ENCODE measurements around the gene RPP38. TPM values are rescaled to one million over a fixed set of nuclear protein-coding genes. Genes with fewer than 3 reads are reported as not detected.

The RPP38 gene
- polyA plus RNA-seq, 3 donors = 8.1 to 13.8 (median 13.3) TPM

DNA sequence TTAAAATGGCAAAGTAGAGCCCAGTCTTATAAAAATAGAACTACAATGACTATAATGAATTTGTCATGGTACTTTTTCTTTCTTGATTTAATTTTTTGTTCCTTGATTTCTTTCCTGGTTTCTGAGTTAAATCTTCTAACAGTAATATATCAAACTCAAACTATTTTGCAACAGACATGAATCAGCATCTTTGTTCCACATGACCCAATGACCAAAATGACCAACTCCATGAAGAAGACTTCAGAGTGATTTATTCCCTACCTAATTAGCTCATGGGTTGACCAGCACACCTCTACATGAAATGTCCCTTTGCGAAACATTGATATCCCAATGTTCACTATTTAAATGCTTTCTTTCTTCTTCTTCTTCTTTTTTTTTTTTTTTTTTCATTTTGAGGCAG is 40.5 kb downstream of the RPP38 start:
- Mint-ChIP-seq H3K27ac (no peak overlapping the region), H3K4me3 (no peak overlapping the region), H3K4me1 (peaks cover 2% of the 10 kb centered on the region), H3K36me3 (no peaks in the 10 kb centered on the region), H3K27me3 (ENCODE audit: low read depth in 3 of 3) (no peaks in the 10 kb centered on the region), H3K9me3 (peaks cover 0 to 1% (median 0%) of the 10 kb centered on the region in 7 donors)
- Histone ChIP-seq H4K20me1 (ENCODE audit: insufficient read depth, low read length) (no peaks in the 10 kb centered on the region), H3K27ac (ENCODE audit: low read depth in 1 of 2, low read length in 2 of 2) (no peak overlapping the region), H3K79me2 (ENCODE audit: insufficient read depth, low read length) (no peaks in the 10 kb centered on the region), H3K36me3 (replicated peaks in 1 of 2; ENCODE audit: control insufficient read depth in 1 of 2, insufficient read depth in 2 of 2, low read length in 2 of 2) (no peaks in the 10 kb centered on the region), H3K27me3 (ENCODE audit: control insufficient read depth in 2 of 2, insufficient read depth in 2 of 2, low read length in 2 of 2) (no peaks in the 10 kb centered on the region), H2AFZ (ENCODE audit: insufficient read depth, low read depth, low read length, poor library complexity, severe bottlenecking) (no peak overlapping the region), H3K4me2 (replicated peaks; ENCODE audit: extremely low read depth, low read length, poor library complexity, severe bottlenecking) (no peak overlapping the region), H3K4me3 (replicated peaks in 1 of 3; ENCODE audit: low read depth in 2 of 3, low read length in 3 of 3) (no peak overlapping the region), H3K9me3 (replicated peaks in 1 of 2; ENCODE audit: control insufficient read depth in 1 of 2, insufficient read depth in 1 of 2, low read length in 2 of 2) (no peaks in the 10 kb centered on the region), H3K9ac (ENCODE audit: insufficient read depth, low read length, poor library complexity, severe bottlenecking) (no peak overlapping the region), H3K4me1 (ENCODE audit: control insufficient read depth in 1 of 2, insufficient read depth in 2 of 2, low read length in 2 of 2) (no peaks in the 10 kb centered on the region)
- no peak for TF ChIP-seq CTCF (IDR thresholded peaks at IDR 0.05)
- intact Hi-C loops (cut with micrococcal nuclease) = no loop called here
- WGBS (ENCODE audit: insufficient coverage) = 100% methylated on average over 1 of the region's 1 CpG
- peak in 2 of 3 donors; percentile 5 to 19 for DNase-seq

GRCh38 chr10:15140698-15141097 is 43.5 kb downstream of the RPP38 start:
- intact Hi-C loops (cut with micrococcal nuclease) = no loop called here

More at GRCh38 chr10:15140698-15141097, 43.5 kb downstream of the RPP38 start:
- no peak for TF ChIP-seq CTCF (IDR thresholded peaks at IDR 0.05)
- Histone ChIP-seq H3K27ac (ENCODE audit: low read depth in 1 of 2, low read length in 2 of 2) (no peak overlapping the region), H3K36me3 (replicated peaks in 1 of 2; ENCODE audit: control insufficient read depth in 1 of 2, insufficient read depth in 2 of 2, low read length in 2 of 2) (no peaks in the 10 kb centered on the region), H2AFZ (ENCODE audit: insufficient read depth, low read depth, low read length, poor library complexity, severe bottlenecking) (no peak overlapping the region), H3K9me3 (replicated peaks in 1 of 2; ENCODE audit: control insufficient read depth in 1 of 2, insufficient read depth in 1 of 2, low read length in 2 of 2) (no peaks in the 10 kb centered on the region), H3K27me3 (ENCODE audit: control insufficient read depth in 2 of 2, insufficient read depth in 2 of 2, low read length in 2 of 2) (no peaks in the 10 kb centered on the region), H3K4me3 (replicated peaks in 1 of 3; ENCODE audit: low read depth in 2 of 3, low read length in 3 of 3) (no peak overlapping the region), H3K79me2 (ENCODE audit: insufficient read depth, low read length) (no peaks in the 10 kb centered on the region), H3K9ac (ENCODE audit: insufficient read depth, low read length, poor library complexity, severe bottlenecking) (no peak overlapping the region), H3K4me1 (ENCODE audit: control insufficient read depth in 1 of 2, insufficient read depth in 2 of 2, low read length in 2 of 2) (no peaks in the 10 kb centered on the region), H3K4me2 (replicated peaks; ENCODE audit: extremely low read depth, low read length, poor library complexity, severe bottlenecking) (no peak overlapping the region), H4K20me1 (ENCODE audit: insufficient read depth, low read length) (no peaks in the 10 kb centered on the region)
- H3K4me1 Mint-ChIP-seq = peaks cover 2% of the 10 kb centered on the region
- 100% methylated on average over 3 of the region's 7 CpGs for WGBS (ENCODE audit: insufficient coverage)
- no peak overlapping the region for H3K4me3 Mint-ChIP-seq
- H3K27ac Mint-ChIP-seq = no peak overlapping the region
- DNase-seq = no peak
- no peaks in the 10 kb centered on the region for H3K27me3 Mint-ChIP-seq (ENCODE audit: low read depth in 3 of 3)
- no peaks in the 10 kb centered on the region for H3K36me3 Mint-ChIP-seq
- H3K9me3 Mint-ChIP-seq = peaks cover 0 to 1% (median 0%) of the 10 kb centered on the region in 7 donors

All from CD14-positive monocyte (primary cell).